GM18507 (cell line): Measurements from ENCODE around the gene CCDC93.

ENCODE experiments used
- DNase-seq: peaks from one replicate; pipeline ENCODE4 v3.0.0; 2011; ENCODE audit warnings: low read depth; ENCODE audit not compliant: insufficient read length; ENCODE audit errors: extremely low spot score
- FAIRE-seq: peaks from 2 replicates; lab custom pipeline; 2011; peaks lifted over from hg19 to GRCh38; lab: Jason Lieb, UNC

Gene CCDC93

GRCh38 chr2:118000041-118000440 is 13.8 kb downstream of the CCDC93 start:
- DNase-seq = no peak
- no peak for FAIRE-seq

DNA sequence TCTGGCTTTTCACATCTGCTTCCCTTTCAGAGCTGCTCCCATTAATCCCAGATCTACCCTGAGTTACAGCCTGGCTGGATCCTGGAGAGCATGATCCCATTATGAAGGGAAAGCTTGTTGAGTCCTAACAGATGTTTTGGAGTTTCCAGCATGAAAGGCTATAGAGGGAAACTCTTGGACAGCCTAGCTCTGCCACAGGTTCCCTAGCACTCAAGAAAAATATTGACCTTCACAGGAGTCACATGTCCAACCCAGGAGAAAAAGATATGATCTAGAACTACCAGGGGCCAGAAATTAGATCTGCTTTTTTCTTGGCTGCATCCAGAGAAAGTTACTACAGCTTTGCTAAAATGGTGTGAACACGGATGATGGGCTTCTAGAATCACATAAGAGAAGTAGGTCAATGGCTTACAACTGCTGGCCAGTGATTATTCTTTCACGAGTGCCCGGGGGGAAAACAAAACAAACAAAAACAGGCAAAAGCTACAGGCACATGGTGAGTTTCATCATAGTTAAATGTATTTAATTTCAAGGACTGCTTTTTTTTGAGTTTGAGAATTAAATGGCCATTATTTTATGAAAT is 15.9 kb downstream of the CCDC93 start:
- DNase-seq = no peak
- FAIRE-seq = no peak

DNA sequence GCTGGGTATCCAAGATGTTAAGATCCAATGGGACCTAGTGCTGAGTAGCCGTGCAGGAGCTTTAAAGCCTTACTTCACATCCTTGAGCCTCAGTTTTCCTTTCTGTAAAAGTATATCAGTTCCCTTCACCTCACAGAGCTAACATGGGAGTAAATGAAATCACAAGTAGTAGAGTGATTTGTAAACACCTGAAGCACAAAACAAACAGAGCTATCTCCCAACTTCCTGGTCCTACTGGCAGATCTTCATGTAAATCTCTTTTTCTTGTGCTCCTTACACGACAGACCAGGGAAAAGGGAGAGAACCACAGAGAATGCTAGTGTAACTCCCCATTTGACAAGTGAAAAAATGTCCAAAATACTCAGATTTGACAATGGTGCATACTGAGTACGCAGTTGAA is 17.3 kb downstream of the CCDC93 start:
- FAIRE-seq = no peak
- no peak for DNase-seq

- no peak for DNase-seq
- FAIRE-seq = no peak
Observed at GRCh38 chr2:117994729-117995128, 19.1 kb downstream of the CCDC93 start.

DNA sequence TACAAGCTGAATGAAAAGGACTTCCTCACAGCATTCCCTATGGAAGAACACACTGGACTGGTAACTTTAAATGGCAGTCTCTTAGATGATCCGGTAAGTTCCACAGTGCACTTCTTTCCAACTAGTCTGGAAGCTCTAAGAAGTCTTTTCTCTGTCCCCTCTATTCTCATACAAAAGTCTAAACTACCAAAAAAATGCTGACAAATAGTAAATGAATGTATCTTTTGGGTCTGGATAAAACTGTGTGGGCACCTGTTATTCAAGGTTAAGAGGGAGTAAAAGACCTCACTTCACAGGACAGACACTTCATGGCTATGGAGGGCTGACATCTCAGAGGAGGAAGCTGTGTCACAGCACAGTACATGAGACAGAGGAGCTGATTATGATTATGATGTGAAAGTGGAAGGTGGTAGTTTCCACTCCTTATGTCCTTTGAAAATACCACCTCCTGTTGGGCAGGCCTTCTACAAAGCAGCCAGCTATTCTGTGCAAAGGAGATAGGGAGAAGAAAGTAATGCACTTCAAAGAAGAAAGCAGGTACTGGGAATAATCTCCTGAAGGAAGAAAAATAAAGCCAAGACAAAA is 23.9 kb downstream of the CCDC93 start:
- DNase-seq (no peak), FAIRE-seq (no peak)

GRCh38 chr2:117987121-117987520 is 26.7 kb downstream of the CCDC93 start:
- FAIRE-seq (no peak), DNase-seq (no peak)

DNA sequence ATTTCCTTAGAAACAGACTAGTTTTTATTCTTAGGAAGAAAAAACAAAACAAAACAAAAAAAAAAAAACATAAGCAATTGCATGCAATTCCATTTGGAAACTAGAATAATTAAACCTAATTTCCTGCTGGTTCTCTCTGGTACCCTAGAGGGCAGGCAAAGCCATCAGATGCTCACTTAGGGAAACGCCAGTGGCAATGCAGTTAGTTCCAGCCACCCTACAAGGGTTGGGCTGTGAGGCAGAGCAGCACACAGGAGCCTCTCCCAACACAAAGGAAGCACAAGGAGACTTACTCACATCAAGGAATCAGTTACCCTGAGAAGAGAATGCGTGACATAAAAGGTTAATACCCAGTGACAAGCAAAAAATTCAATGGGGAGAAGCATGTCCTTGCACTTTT is 28.8 kb downstream of the CCDC93 start:
- no peak for FAIRE-seq
- no peak for DNase-seq

GRCh38 chr2:117984208-117984607 is 29.7 kb downstream of the CCDC93 start:
- DNase-seq = no peak
- FAIRE-seq = no peak

- no peak for FAIRE-seq
- no peak for DNase-seq
Observed at GRCh38 chr2:117983040-117983439, 30.8 kb downstream of the CCDC93 start.

DNA sequence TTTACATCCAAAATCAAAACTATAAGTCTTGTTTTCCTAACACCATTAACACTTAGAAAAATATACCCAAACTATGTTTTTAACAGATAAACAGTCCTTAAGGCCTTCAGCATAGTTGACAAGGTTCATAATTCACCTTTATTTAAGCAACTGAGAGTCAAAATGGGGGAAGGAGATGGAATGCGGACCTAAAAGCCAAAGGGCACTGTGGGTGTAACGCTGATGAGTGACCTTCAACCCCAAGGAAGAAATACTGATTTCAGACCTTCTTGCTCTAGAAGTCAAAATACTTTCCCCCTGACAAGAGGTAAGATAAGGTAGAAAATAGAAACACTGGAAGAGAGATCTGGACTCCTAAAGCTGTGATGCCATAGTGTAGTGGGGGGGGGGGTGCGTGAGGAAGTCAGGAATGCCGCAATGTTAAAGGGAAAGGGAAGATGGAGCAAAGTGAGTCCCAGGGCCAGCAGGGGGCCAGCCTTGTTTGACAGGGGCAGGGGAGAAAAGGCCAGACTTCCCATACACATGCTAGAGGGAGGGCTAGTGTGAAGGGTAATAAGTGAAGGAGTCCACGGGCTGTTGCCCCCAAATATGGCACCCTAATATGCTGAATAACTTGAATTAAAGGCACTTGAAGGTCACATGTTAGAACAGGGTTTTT is 31.4 kb downstream of the CCDC93 start:
- DNase-seq (no peak), FAIRE-seq (no peak)

GRCh38 chr2:117981810-117982209 is 32.1 kb downstream of the CCDC93 start:
- no peak for FAIRE-seq

GRCh38 chr2:117980783-117981676 is 32.8 kb downstream of the CCDC93 start:
- FAIRE-seq (no peak), DNase-seq (no peak)

More at GRCh38 chr2:117981810-117982209, 32.1 kb downstream of the CCDC93 start:
- DNase-seq = no peak

- DNase-seq (no peak), FAIRE-seq (no peak)
Observed at GRCh38 chr2:117979911-117980701, 33.8 kb downstream of the CCDC93 start.

DNA sequence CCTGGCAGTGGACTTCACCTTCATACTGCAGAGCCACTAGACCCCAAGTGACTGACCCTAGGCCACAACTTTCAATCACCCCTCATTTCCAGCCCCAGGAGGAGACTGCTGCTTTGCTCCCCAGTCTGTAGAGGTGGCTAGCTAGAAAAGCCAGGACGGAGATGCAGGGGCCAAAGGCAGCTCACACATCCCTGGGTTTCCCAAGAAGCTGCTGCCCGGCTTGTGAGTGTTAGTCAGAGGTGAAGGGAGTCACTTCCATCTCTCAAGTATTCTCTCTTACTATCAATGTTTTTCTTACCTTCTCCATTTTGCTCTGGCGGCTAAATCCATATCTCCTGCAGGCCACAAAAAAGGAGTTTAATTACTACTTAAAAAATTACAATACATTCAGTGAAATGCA is 36.2 kb downstream of the CCDC93 start:
- FAIRE-seq (no peak), DNase-seq (no peak)

GRCh38 chr2:117976581-117976980 is 37.3 kb downstream of the CCDC93 start:
- DNase-seq (no peak), FAIRE-seq (no peak)

DNA sequence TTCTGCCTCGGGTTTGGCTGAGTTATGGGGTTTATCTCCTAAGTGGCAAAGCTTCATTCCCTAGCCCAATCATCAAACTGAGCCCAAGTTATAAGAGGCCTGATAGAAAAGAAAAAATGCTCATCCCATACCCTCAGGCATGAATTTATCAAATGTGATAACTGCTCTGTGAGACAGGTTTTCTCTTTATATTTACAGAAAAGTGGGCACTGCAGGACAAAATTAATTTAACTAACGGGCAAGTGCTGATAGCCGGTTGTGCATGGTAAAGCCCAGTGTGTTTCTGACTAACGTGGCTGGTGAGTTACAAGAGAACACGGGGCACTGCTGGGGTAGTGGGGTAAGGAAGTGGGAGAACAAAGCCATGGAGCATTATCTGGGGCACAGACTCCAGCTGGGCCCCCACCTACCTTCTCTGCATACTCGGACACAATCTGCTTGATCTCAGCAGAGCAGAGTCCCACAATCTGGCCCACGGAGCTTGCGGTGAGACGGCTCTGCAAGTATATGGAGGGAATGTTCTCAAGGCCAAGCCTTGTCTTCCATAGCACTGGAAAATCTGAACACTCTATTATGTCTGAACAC is 40.3 kb downstream of the CCDC93 start:
- DNase-seq (no peak), FAIRE-seq (no peak)

GRCh38 chr2:117972476-117973123 is 41.3 kb downstream of the CCDC93 start:
- DNase-seq (no peak), FAIRE-seq (no peak)

- DNase-seq (no peak), FAIRE-seq (no peak)
Observed at GRCh38 chr2:117968722-117969121, 45.1 kb downstream of the CCDC93 start.
